PC-3 (cell line): ENCODE measurements around the gene CAMK2N2. TPM values are rescaled to one million over a fixed set of nuclear protein-coding genes. Genes with fewer than 3 reads are reported as not detected.

Experiments used
- ATAC-seq: fragments of 200-7000 bp; cut with Tn5 transposase; 2 replicates; pipeline ENCODE4 v1.9.1; 2020; ENCODE audit warnings: mild to moderate bottlenecking, moderate library complexity
- BruUV-seq: library from RNA; stranded (reverse); fragments of 400-500 nt; replicated peaks from 2 replicates; lab custom pipeline; 2021; lab: Mats Ljungman, UMichigan
- CTCF ChIA-PET: fragments of 300-600 bp; sonication (Branson Sonifier 250); formaldehyde crosslinking; loops from one replicate; lab custom pipeline; 2022; ENCODE audit warnings: antibody characterized with exemption; lab: Charles Lee
- POLR2A ChIA-PET: fragments of 300-600 bp; sonication (Branson Sonifier 250); formaldehyde crosslinking; loops from one replicate; lab custom pipeline; 2022; ENCODE audit warnings: antibody characterized with exemption; ENCODE audit not compliant: unreplicated experiment; lab: Charles Lee
- DNase-seq: peaks from one replicate; pipeline ENCODE4 v3.0.0-alpha.2; 2015
- H2AFZ ChIP-seq: fragments of 300-600 bp; sonication (generic); 2 replicates; pipeline ENCODE4 v1.6.0; 2016; ENCODE audit warnings: antibody characterized with exemption, low read length
- H3F3A ChIP-seq: fragments of 300-600 bp; sonication (generic); one replicate; pipeline ENCODE4 v1.6.0; 2017; ENCODE audit warnings: antibody characterized with exemption, low read length, control low read depth, mild to moderate bottlenecking; ENCODE audit not compliant: unreplicated experiment
- H3K27ac ChIP-seq: fragments of 300-600 bp; sonication (generic); 2 replicates; pipeline ENCODE4 v1.5.1; 2016; ENCODE audit warnings: mild to moderate bottlenecking, low read length
- H3K27me3 ChIP-seq: fragments of 300-600 bp; sonication (generic); 2 replicates; pipeline ENCODE4 v1.6.1; 2016; ENCODE audit warnings: low read length, mixed read lengths
- H3K36me3 ChIP-seq: fragments of 300-600 bp; sonication (generic); 2 replicates; pipeline ENCODE4 v1.6.1; 2016; ENCODE audit warnings: low read depth, mixed run types, low read length, mixed read lengths
- H3K4me1 ChIP-seq: fragments of 300-600 bp; sonication (generic); 2 replicates; pipeline ENCODE4 v1.5.1; 2016; ENCODE audit warnings: low read length; ENCODE audit not compliant: insufficient read depth
- H3K4me2 ChIP-seq: fragments of 300-600 bp; sonication (generic); 2 replicates; pipeline ENCODE4 v1.6.0; 2016; ENCODE audit warnings: low read length
- H3K4me3 ChIP-seq: fragments of 300-600 bp; sonication (generic); 2 replicates; pipeline ENCODE4 v1.5.1; 2016; ENCODE audit warnings: mild to moderate bottlenecking, low read length, mixed read lengths
- H3K79me2 ChIP-seq: fragments of 300-600 bp; sonication (generic); 2 replicates; pipeline ENCODE4 v1.6.1; 2017; ENCODE audit warnings: low read length, mixed read lengths
- H3K9ac ChIP-seq: fragments of 300-600 bp; sonication (generic); 2 replicates; pipeline ENCODE4 v1.6.0; 2016; ENCODE audit warnings: mild to moderate bottlenecking, low read length
- H3K9me2 ChIP-seq: fragments of 300-600 bp; sonication (generic); replicated peaks from 2 replicates; pipeline ENCODE4 v1.6.1; 2016; ENCODE audit warnings: mixed run types, low read length, mixed read lengths
- H3K9me3 ChIP-seq: fragments of 300-600 bp; sonication (generic); 2 replicates; pipeline ENCODE4 v1.6.1; 2016; ENCODE audit warnings: low read length, mixed read lengths
- H4K20me1 ChIP-seq: fragments of 300-600 bp; sonication (generic); 2 replicates; pipeline ENCODE4 v1.6.1; 2016; ENCODE audit warnings: low read length, mixed read lengths
- CTCF ChIP-seq: fragments of 300-600 bp; sonication (generic); conservative IDR thresholded peaks from 2 replicates; pipeline ENCODE4 v1.5.1; 2017; ENCODE audit warnings: antibody characterized with exemption, low read depth, mild to moderate bottlenecking, low read length
- EZH2 ChIP-seq: fragments of 300-600 bp; sonication (generic); IDR thresholded peaks from one replicate; pipeline ENCODE4 v1.6.1; 2017; ENCODE audit warnings: antibody characterized with exemption, mild to moderate bottlenecking, low read length; ENCODE audit not compliant: unreplicated experiment
- EZH2phosphoT487 ChIP-seq: fragments of 300-600 bp; sonication (generic); IDR thresholded peaks from 2 replicates; pipeline ENCODE4 v1.6.1; 2018; ENCODE audit warnings: mild to moderate bottlenecking, antibody characterized with exemption, low read length, borderline replicate concordance
- intact Hi-C: fragments of 100-400 bp; cut with micrococcal nuclease; formaldehyde crosslinking; loops from 2 replicates; pipeline ENCODE4 v1.9.0; 2023
- total RNA-seq: library from RNA; depleted of rRNA; stranded (reverse); fragments of >200 nt; gene quantifications from 2 replicates; pipeline ENCODE4 v1.2.3, GENCODE V29; 2014

CAMK2N2 gene
- total RNA-seq, 1 experiment from 2014 or later, result 1.1 TPM

GRCh38 chr3:184230603-184231528 is 30.5 kb downstream of the CAMK2N2 start:
- Histone ChIP-seq H3K9ac (no peak overlapping the region), H3F3A (no peaks in the 10 kb centered on the region), H4K20me1 (no peaks in the 10 kb centered on the region), H3K4me2 (peak overlapping the region; percentile 99), H3K9me3 (no peaks in the 10 kb centered on the region), H3K9me2 (no peaks in the 10 kb centered on the region), H3K79me2 (no peaks in the 10 kb centered on the region), H2AFZ (peak overlapping the region; percentile 79), H3K27me3 (peaks cover 10% of the 10 kb centered on the region), H3K36me3 (no peaks in the 10 kb centered on the region), H3K27ac (no peak overlapping the region), H3K4me1 (peaks cover 19% of the 10 kb centered on the region), H3K4me3 (peak overlapping the region; percentile 75)
- TF ChIP-seq EZH2phosphoT487 (no peak), CTCF (no peak), EZH2 (no peak)
- ATAC-seq (peak; percentile 12; the same call in 1 of the 2 replicates), DNase-seq (peak; percentile 62)
- intact Hi-C loops, result loop anchor here (5.0 kb wide), 1 partner anchor 44 kb away; the partner anchor contains the start of gene ABCF3
- ChIA-PET POLR2A (no interaction called here), CTCF (no interaction called here)
- BruUV-seq, result no TSS peak

- peaks cover 10% of the 10 kb centered on the region for H3K27me3 ChIP-seq
- no peak overlapping the region for H3K9ac ChIP-seq
- H3F3A ChIP-seq, result no peaks in the 10 kb centered on the region
- H3K4me1 ChIP-seq, result peaks cover 19% of the 10 kb centered on the region
- H2AFZ ChIP-seq, result peak overlapping the region; percentile 79
- H3K4me2 ChIP-seq, result peak overlapping the region; percentile 99
- H3K27ac ChIP-seq, result no peak overlapping the region
- H3K9me3 ChIP-seq, result no peaks in the 10 kb centered on the region
- intact Hi-C loops, result loop anchor here (5.0 kb wide), 1 partner anchor 43 kb away; the partner anchor contains the start of gene ABCF3
- ChIA-PET CTCF (no interaction called here), POLR2A (no interaction called here)
- H4K20me1 ChIP-seq, result no peaks in the 10 kb centered on the region
- BruUV-seq, result no TSS peak
- TF ChIP-seq CTCF, result no peak
- peak; percentile 35 for TF ChIP-seq EZH2
- H3K36me3 ChIP-seq, result no peaks in the 10 kb centered on the region
- DNase-seq (no peak), ATAC-seq (no peak)
- H3K79me2 ChIP-seq, result no peaks in the 10 kb centered on the region
- H3K9me2 ChIP-seq, result no peaks in the 10 kb centered on the region
- peak overlapping the region; percentile 75 for H3K4me3 ChIP-seq
Measured at GRCh38 chr3:184230081-184230602, 31.2 kb downstream of the CAMK2N2 start.
